OCI-LY7 (cell line): ENCODE measurements around the gene FTSJ3. TPM values are rescaled to one million over a fixed set of nuclear protein-coding genes. Genes with fewer than 3 reads are reported as not detected.
"Not testable (repeated sequence)": the region's sequence is repeated elsewhere in the genome, so short reads cannot be mapped to it uniquely, and the experiment has no call there.

Experiments used
- BruUV-seq: library from RNA; stranded (reverse); fragments of 400-500 nt; replicated peaks from 2 replicates; lab custom pipeline; 2021; lab: Mats Ljungman, UMichigan
- CTCF ChIA-PET: fragments of 300-600 bp; sonication (Branson Sonifier 250); formaldehyde crosslinking; loops from one replicate; lab custom pipeline; 2022; ENCODE audit warnings: antibody characterized with exemption; ENCODE audit not compliant: unreplicated experiment; lab: Charles Lee
- POLR2A ChIA-PET: fragments of 300-600 bp; sonication (Branson Sonifier 250); formaldehyde crosslinking; loops from one replicate; lab custom pipeline; 2022; ENCODE audit warnings: antibody characterized with exemption; lab: Charles Lee
- DNase-seq: peaks from one replicate; pipeline ENCODE4 v3.0.0-alpha.2; 2015; ENCODE audit warnings: low spot score
- H2AFZ ChIP-seq: fragments of 200-600 bp; sonication (generic), shearing (Covaris generic); 2 replicates; pipeline ENCODE4 v1.6.1; 2014; ENCODE audit warnings: mild to moderate bottlenecking, antibody characterized with exemption, low read length, moderate library complexity
- H3K27ac ChIP-seq: fragments of 200-600 bp; sonication (generic); 2 replicates; pipeline ENCODE4 v1.5.1; 2014; ENCODE audit warnings: mixed run types, low read depth, mild to moderate bottlenecking, moderate library complexity, low read length, inconsistent platforms; ENCODE audit not compliant: poor library complexity, severe bottlenecking
- H3K36me3 ChIP-seq: fragments of 200-600 bp; sonication (generic); 2 replicates; pipeline ENCODE4 v1.6.1; 2014; ENCODE audit warnings: mild to moderate bottlenecking, antibody characterized with exemption, low read length, moderate library complexity, mixed read lengths; ENCODE audit not compliant: insufficient read depth
- H3K4me1 ChIP-seq: fragments of 200-600 bp; sonication (generic); 2 replicates; pipeline ENCODE4 v1.5.1; 2014; ENCODE audit warnings: mild to moderate bottlenecking, low read length; ENCODE audit not compliant: insufficient read depth, poor library complexity, severe bottlenecking
- H3K4me2 ChIP-seq: fragments of 200-600 bp; sonication (generic); 2 replicates; pipeline ENCODE4 v1.6.1; 2014; ENCODE audit warnings: mild to moderate bottlenecking, low read length
- H3K4me3 ChIP-seq: fragments of 200-600 bp; sonication (generic); 2 replicates; pipeline ENCODE4 v1.5.1; 2014; ENCODE audit warnings: mild to moderate bottlenecking, low read depth, low read length; ENCODE audit not compliant: poor library complexity, severe bottlenecking
- H3K79me2 ChIP-seq: fragments of 200-600 bp; sonication (generic); 2 replicates; pipeline ENCODE4 v1.6.1; 2016; ENCODE audit warnings: low read depth, mild to moderate bottlenecking, low read length, moderate library complexity, mixed read lengths; ENCODE audit not compliant: insufficient read depth
- H3K9me2 ChIP-seq: fragments of 200-600 bp; sonication (generic); 2 replicates; pipeline ENCODE4 v1.6.1; 2016; ENCODE audit warnings: mild to moderate bottlenecking, low read length, mixed read lengths; ENCODE audit not compliant: insufficient read depth
- H3K9me3 ChIP-seq: fragments of 200-600 bp; sonication (generic); 2 replicates; pipeline ENCODE4 v1.6.1; 2014; ENCODE audit warnings: mild to moderate bottlenecking, mixed run types, low read length, mixed read lengths
- H4K20me1 ChIP-seq: fragments of 200-600 bp; sonication (generic); 2 replicates; pipeline ENCODE4 v1.6.1; 2014; ENCODE audit warnings: mild to moderate bottlenecking, antibody characterized with exemption, low read length, moderate library complexity, mixed read lengths; ENCODE audit not compliant: insufficient read depth
- CTCF ChIP-seq: fragments of 200-600 bp; sonication (generic); conservative IDR thresholded peaks from 2 replicates; pipeline ENCODE4 v1.5.1; 2014; ENCODE audit warnings: mild to moderate bottlenecking, antibody characterized with exemption, low read length, moderate library complexity, mixed read lengths
- EZH2phosphoT487 ChIP-seq: fragments of 200-600 bp; sonication (generic); IDR thresholded peaks from 2 replicates; pipeline ENCODE4 v1.6.1; 2018; ENCODE audit warnings: low read depth, borderline replicate concordance, mild to moderate bottlenecking, mixed run types, antibody characterized with exemption, low read length, moderate library complexity, mixed read lengths
- intact Hi-C: fragments of 100-400 bp; cut with micrococcal nuclease; formaldehyde crosslinking; loops from one replicate; pipeline ENCODE4 v1.10.0; 2022; ENCODE audit not compliant: unreplicated experiment
- total RNA-seq, 2 experiments: library from RNA; depleted of rRNA in 1 of 2; stranded (reverse); fragments of >200 nt in 1 of 2; shearing (Covaris generic) in 1 of 2; gene quantifications; 2 replicates each; pipeline ENCODE4 v1.2.3, GENCODE V29; 2014 to 2022

FTSJ3 gene
- total RNA-seq, 2 experiments from 2014 or later: 32.4 to 49.0 TPM

GRCh38 chr17:63859257-63859656, 31.8 kb upstream of the FTSJ3 start:
- intact Hi-C loops: no loop called here
- Histone ChIP-seq H3K4me2 (no peak overlapping the region), H3K4me1 (no peaks in the 10 kb centered on the region), H3K79me2 (no peaks in the 10 kb centered on the region), H4K20me1 (no peaks in the 10 kb centered on the region), H3K4me3 (no peak overlapping the region), H3K36me3 (no peaks in the 10 kb centered on the region), H3K27ac (no peak overlapping the region), H3K9me2 (no peaks in the 10 kb centered on the region), H2AFZ (no peak overlapping the region), H3K9me3 (no peaks in the 10 kb centered on the region)
- no TSS peak for BruUV-seq
- ChIA-PET POLR2A (no interaction called here), CTCF (no interaction called here)
- TF ChIP-seq EZH2phosphoT487 (no peak), CTCF (no peak)
- no peak for DNase-seq

- H3K9me3 ChIP-seq, H3K9me2 ChIP-seq, H2AFZ ChIP-seq, H3K4me3 ChIP-seq, DNase-seq, H3K4me1 ChIP-seq, H3K79me2 ChIP-seq, H4K20me1 ChIP-seq, CTCF ChIA-PET, H3K4me2 ChIP-seq, intact Hi-C loops, BruUV-seq, H3K27ac ChIP-seq, H3K36me3 ChIP-seq: not testable (repeated sequence)
- POLR2A ChIA-PET: interaction anchor here (0.6 to 0.7 kb wide), 2 partner anchors 181 to 304 kb away, joined by 3 read pairs; no protein-coding TSS in a partner anchor
Observed at GRCh38 chr17:63856425-63856824, 29.0 kb upstream of the FTSJ3 start.

- H3K9me2 ChIP-seq: no peaks in the 10 kb centered on the region
- TF ChIP-seq CTCF: no peak
- TF ChIP-seq EZH2phosphoT487: no peak
- no peak for DNase-seq
- no peak overlapping the region for H3K27ac ChIP-seq
- H3K36me3 ChIP-seq: no peaks in the 10 kb centered on the region
- POLR2A ChIA-PET: interaction anchor here (0.9 kb wide), 1 partner anchor 10 kb away, joined by 4 read pairs; no protein-coding TSS in a partner anchor
- no peaks in the 10 kb centered on the region for H3K9me3 ChIP-seq
- H4K20me1 ChIP-seq: no peaks in the 10 kb centered on the region
- H3K4me3 ChIP-seq: no peak overlapping the region
- no peaks in the 10 kb centered on the region for H3K79me2 ChIP-seq
- BruUV-seq: no TSS peak
- H3K4me1 ChIP-seq: no peaks in the 10 kb centered on the region
- no peak overlapping the region for H2AFZ ChIP-seq
- intact Hi-C loops: no loop called here
- H3K4me2 ChIP-seq: no peak overlapping the region
- CTCF ChIA-PET: no interaction called here
Observed at GRCh38 chr17:63855185-63855584, 27.7 kb upstream of the FTSJ3 start.
